Stimulated activated CD8-positive, alpha-beta memory T cell treated with anti-CD3 and anti-CD28 coated beads, Interleukin-12 subunit alpha, Interleukin-12 subunit beta, amount 100 ng/mL, for 1 hour (primary cell): ENCODE measurements around the gene SUCLG2.
"Not testable (repeated sequence)": the region's sequence is repeated elsewhere in the genome, so short reads cannot be mapped to it uniquely, and the experiment has no call there.

Experiments
- DNase-seq: peaks from one replicate; pipeline ENCODE4 v3.0.0-alpha.2; 2020; ENCODE audit warnings: low read depth

Gene SUCLG2

GRCh38 chr3:67608034-67608433 is 46.4 kb downstream of the SUCLG2 start:
- no peak for DNase-seq

- DNase-seq: no peak
These were observed 49.0 kb downstream of the SUCLG2 start for GRCh38 chr3:67605377-67605776.

- DNase-seq: no peak
These were observed 51.6 kb downstream of the SUCLG2 start for GRCh38 chr3:67602816-67603215.

- DNase-seq: no peak
These were observed 52.3 kb downstream of the SUCLG2 start for GRCh38 chr3:67601919-67602608.

- no peak for DNase-seq
These were observed 53.0 kb downstream of the SUCLG2 start for GRCh38 chr3:67601385-67601784.

- no peak for DNase-seq
These were observed 54.6 kb downstream of the SUCLG2 start for GRCh38 chr3:67599821-67600220.

GRCh38 chr3:67598814-67599556 is 55.4 kb downstream of the SUCLG2 start:
- DNase-seq: no peak

- no peak for DNase-seq
These were observed 59.0 kb downstream of the SUCLG2 start for GRCh38 chr3:67595424-67595823.

GRCh38 chr3:67593761-67594234 is 60.6 kb downstream of the SUCLG2 start:
- DNase-seq: no peak

- DNase-seq: no peak
These were observed 62.4 kb downstream of the SUCLG2 start for GRCh38 chr3:67592057-67592456.

GRCh38 chr3:67587811-67588210 is 66.6 kb downstream of the SUCLG2 start:
- DNase-seq: no peak

GRCh38 chr3:67587301-67587700 is 67.1 kb downstream of the SUCLG2 start:
- DNase-seq: no peak

GRCh38 chr3:67584608-67585007 is 69.8 kb downstream of the SUCLG2 start:
- not testable (repeated sequence) for DNase-seq

GRCh38 chr3:67580430-67581000 is 73.9 kb downstream of the SUCLG2 start:
- no peak for DNase-seq

- DNase-seq: no peak
These were observed 76.0 kb downstream of the SUCLG2 start for GRCh38 chr3:67578416-67578815.

GRCh38 chr3:67576441-67576840 is 78.0 kb downstream of the SUCLG2 start:
- DNase-seq: no peak

- DNase-seq: no peak
These were observed 85.1 kb downstream of the SUCLG2 start for GRCh38 chr3:67569324-67569723.

GRCh38 chr3:67567893-67568292 is 86.5 kb downstream of the SUCLG2 start:
- DNase-seq: no peak

- no peak for DNase-seq
These were observed 89.4 kb downstream of the SUCLG2 start for GRCh38 chr3:67564973-67565372.

- no peak for DNase-seq
These were observed 90.4 kb downstream of the SUCLG2 start for GRCh38 chr3:67564008-67564407.

- DNase-seq: no peak
These were observed 92.6 kb downstream of the SUCLG2 start for GRCh38 chr3:67561667-67562394.

GRCh38 chr3:67561266-67561665 is 93.1 kb downstream of the SUCLG2 start:
- no peak for DNase-seq
